OCI-LY7 (cell line): ENCODE results near the gene ESRRG. TPM values are rescaled to one million over a fixed set of nuclear protein-coding genes. Genes with fewer than 3 reads are reported as not detected.

ENCODE experiments used
- BruUV-seq: library from RNA; stranded (reverse); fragments of 400-500 nt; replicated peaks from 2 replicates; lab custom pipeline; 2021; lab: Mats Ljungman, UMichigan
- CTCF ChIA-PET: fragments of 300-600 bp; sonication (Branson Sonifier 250); formaldehyde crosslinking; loops from one replicate; lab custom pipeline; 2022; ENCODE audit warnings: antibody characterized with exemption; ENCODE audit not compliant: unreplicated experiment; lab: Charles Lee
- POLR2A ChIA-PET: fragments of 300-600 bp; sonication (Branson Sonifier 250); formaldehyde crosslinking; loops from one replicate; lab custom pipeline; 2022; ENCODE audit warnings: antibody characterized with exemption; lab: Charles Lee
- DNase-seq: peaks from one replicate; pipeline ENCODE4 v3.0.0-alpha.2; 2015; ENCODE audit warnings: low spot score
- H2AFZ ChIP-seq: fragments of 200-600 bp; sonication (generic), shearing (Covaris generic); 2 replicates; pipeline ENCODE4 v1.6.1; 2014; ENCODE audit warnings: mild to moderate bottlenecking, antibody characterized with exemption, low read length, moderate library complexity
- H3K27ac ChIP-seq: fragments of 200-600 bp; sonication (generic); 2 replicates; pipeline ENCODE4 v1.5.1; 2014; ENCODE audit warnings: mixed run types, low read depth, mild to moderate bottlenecking, moderate library complexity, low read length, inconsistent platforms; ENCODE audit not compliant: poor library complexity, severe bottlenecking
- H3K36me3 ChIP-seq: fragments of 200-600 bp; sonication (generic); 2 replicates; pipeline ENCODE4 v1.6.1; 2014; ENCODE audit warnings: mild to moderate bottlenecking, antibody characterized with exemption, low read length, moderate library complexity, mixed read lengths; ENCODE audit not compliant: insufficient read depth
- H3K4me1 ChIP-seq: fragments of 200-600 bp; sonication (generic); 2 replicates; pipeline ENCODE4 v1.5.1; 2014; ENCODE audit warnings: mild to moderate bottlenecking, low read length; ENCODE audit not compliant: insufficient read depth, poor library complexity, severe bottlenecking
- H3K4me2 ChIP-seq: fragments of 200-600 bp; sonication (generic); 2 replicates; pipeline ENCODE4 v1.6.1; 2014; ENCODE audit warnings: mild to moderate bottlenecking, low read length
- H3K4me3 ChIP-seq: fragments of 200-600 bp; sonication (generic); 2 replicates; pipeline ENCODE4 v1.5.1; 2014; ENCODE audit warnings: mild to moderate bottlenecking, low read depth, low read length; ENCODE audit not compliant: poor library complexity, severe bottlenecking
- H3K79me2 ChIP-seq: fragments of 200-600 bp; sonication (generic); 2 replicates; pipeline ENCODE4 v1.6.1; 2016; ENCODE audit warnings: low read depth, mild to moderate bottlenecking, low read length, moderate library complexity, mixed read lengths; ENCODE audit not compliant: insufficient read depth
- H3K9me2 ChIP-seq: fragments of 200-600 bp; sonication (generic); 2 replicates; pipeline ENCODE4 v1.6.1; 2016; ENCODE audit warnings: mild to moderate bottlenecking, low read length, mixed read lengths; ENCODE audit not compliant: insufficient read depth
- H3K9me3 ChIP-seq: fragments of 200-600 bp; sonication (generic); 2 replicates; pipeline ENCODE4 v1.6.1; 2014; ENCODE audit warnings: mild to moderate bottlenecking, mixed run types, low read length, mixed read lengths
- H4K20me1 ChIP-seq: fragments of 200-600 bp; sonication (generic); 2 replicates; pipeline ENCODE4 v1.6.1; 2014; ENCODE audit warnings: mild to moderate bottlenecking, antibody characterized with exemption, low read length, moderate library complexity, mixed read lengths; ENCODE audit not compliant: insufficient read depth
- EZH2phosphoT487 ChIP-seq: fragments of 200-600 bp; sonication (generic); IDR thresholded peaks from 2 replicates; pipeline ENCODE4 v1.6.1; 2018; ENCODE audit warnings: low read depth, borderline replicate concordance, mild to moderate bottlenecking, mixed run types, antibody characterized with exemption, low read length, moderate library complexity, mixed read lengths
- intact Hi-C: fragments of 100-400 bp; cut with micrococcal nuclease; formaldehyde crosslinking; loops from one replicate; pipeline ENCODE4 v1.10.0; 2022; ENCODE audit not compliant: unreplicated experiment
- total RNA-seq, 2 experiments: library from RNA; depleted of rRNA in 1 of 2; stranded (reverse); fragments of >200 nt in 1 of 2; shearing (Covaris generic) in 1 of 2; gene quantifications; 2 replicates each; pipeline ENCODE4 v1.2.3, GENCODE V29; 2014 to 2022
- TF ChIP-seq, protein P1 (sequence below): fragments of 200-600 bp; sonication (generic); conservative IDR thresholded peaks from 2 replicates; pipeline ENCODE4 v1.5.1; 2014; ENCODE audit warnings: mild to moderate bottlenecking, antibody characterized with exemption, low read length, moderate library complexity, mixed read lengths

Gene ESRRG
- total RNA-seq, 2 experiments from 2014 or later = not detected

DNA sequence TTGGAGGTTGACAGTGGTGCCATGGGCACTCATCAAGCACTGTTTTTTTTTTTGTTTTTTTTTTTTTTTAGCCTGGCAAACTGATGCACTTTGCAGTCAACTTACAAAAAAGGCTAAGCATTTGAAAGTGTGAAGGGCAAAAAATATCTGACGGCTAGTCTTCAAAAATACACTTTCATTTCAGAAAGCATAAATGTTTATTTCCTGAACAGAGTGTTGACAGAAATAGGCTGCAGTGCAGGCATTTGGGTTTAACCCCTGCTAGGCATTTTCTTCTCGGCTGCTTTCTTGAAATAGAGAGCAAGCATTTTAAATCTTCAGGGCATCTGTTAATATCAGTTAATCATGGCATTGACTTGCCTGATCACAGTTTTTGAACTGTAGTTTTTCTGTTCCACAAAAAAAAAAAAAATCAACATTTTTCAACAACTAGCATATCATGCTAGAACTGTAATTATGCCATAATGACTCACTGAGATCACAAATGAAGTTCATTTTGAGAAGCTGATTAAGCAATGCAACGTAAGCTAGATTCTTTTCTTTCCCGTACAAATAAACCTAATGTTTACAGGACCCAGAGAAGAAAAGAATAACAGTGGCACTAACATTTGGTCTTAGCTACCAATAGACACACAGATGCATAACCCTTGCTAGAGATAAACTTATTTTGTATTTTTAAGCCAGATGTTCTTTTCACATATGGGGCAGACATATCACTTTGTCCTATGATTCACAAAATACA lies 199.6 kb downstream of the ESRRG start:
- TF ChIP-seq, protein P1, sequence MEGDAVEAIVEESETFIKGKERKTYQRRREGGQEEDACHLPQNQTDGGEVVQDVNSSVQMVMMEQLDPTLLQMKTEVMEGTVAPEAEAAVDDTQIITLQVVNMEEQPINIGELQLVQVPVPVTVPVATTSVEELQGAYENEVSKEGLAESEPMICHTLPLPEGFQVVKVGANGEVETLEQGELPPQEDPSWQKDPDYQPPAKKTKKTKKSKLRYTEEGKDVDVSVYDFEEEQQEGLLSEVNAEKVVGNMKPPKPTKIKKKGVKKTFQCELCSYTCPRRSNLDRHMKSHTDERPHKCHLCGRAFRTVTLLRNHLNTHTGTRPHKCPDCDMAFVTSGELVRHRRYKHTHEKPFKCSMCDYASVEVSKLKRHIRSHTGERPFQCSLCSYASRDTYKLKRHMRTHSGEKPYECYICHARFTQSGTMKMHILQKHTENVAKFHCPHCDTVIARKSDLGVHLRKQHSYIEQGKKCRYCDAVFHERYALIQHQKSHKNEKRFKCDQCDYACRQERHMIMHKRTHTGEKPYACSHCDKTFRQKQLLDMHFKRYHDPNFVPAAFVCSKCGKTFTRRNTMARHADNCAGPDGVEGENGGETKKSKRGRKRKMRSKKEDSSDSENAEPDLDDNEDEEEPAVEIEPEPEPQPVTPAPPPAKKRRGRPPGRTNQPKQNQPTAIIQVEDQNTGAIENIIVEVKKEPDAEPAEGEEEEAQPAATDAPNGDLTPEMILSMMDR = no peak
- TF ChIP-seq EZH2phosphoT487 = no peak
- peak overlapping the region; percentile 39; the same call in 1 of the 2 replicates for H2AFZ ChIP-seq
- intact Hi-C loops = loop anchor here (5.0 kb wide), 1 partner anchor 1109 kb away; the partner anchor contains the start of genes GPATCH2 and SPATA17
- ChIA-PET POLR2A (interaction anchor here (0.5 to 2.0 kb wide), 12 partner anchors 8 to 1918 kb away, joined by 3 to 11 read pairs (median 4); no protein-coding TSS in a partner anchor), CTCF (no interaction called here)
- no peak for DNase-seq
- peak overlapping the region; percentile 16 for H3K27ac ChIP-seq
- H3K36me3 ChIP-seq = no peaks in the 10 kb centered on the region
- no peaks in the 10 kb centered on the region for H3K9me2 ChIP-seq
- H3K9me3 ChIP-seq = no peaks in the 10 kb centered on the region
- H3K4me1 ChIP-seq = peaks cover 36% of the 10 kb centered on the region
- H3K4me2 ChIP-seq = peak overlapping the region; percentile 32
- no peaks in the 10 kb centered on the region for H3K79me2 ChIP-seq
- H3K4me3 ChIP-seq = no peak overlapping the region
- no peaks in the 10 kb centered on the region for H4K20me1 ChIP-seq
- BruUV-seq = no TSS peak

GRCh38 chr1:216523043-216523442 lies 200.2 kb downstream of the ESRRG start:
- POLR2A ChIA-PET = interaction anchor here (0.9 to 2.0 kb wide), 4 partner anchors 8 to 125 kb away, joined by 3 to 11 read pairs (median 4); no protein-coding TSS in a partner anchor
- Histone ChIP-seq H3K79me2 (no peaks in the 10 kb centered on the region), H3K9me3 (no peaks in the 10 kb centered on the region), H3K4me2 (peak overlapping the region; percentile 32), H3K4me3 (no peak overlapping the region), H3K36me3 (no peaks in the 10 kb centered on the region), H4K20me1 (no peaks in the 10 kb centered on the region), H3K9me2 (no peaks in the 10 kb centered on the region), H3K27ac (no peak overlapping the region), H3K4me1 (peaks cover 30% of the 10 kb centered on the region), H2AFZ (no peak overlapping the region)
- no peak for TF ChIP-seq EZH2phosphoT487
- TF ChIP-seq, protein P1 = no peak
- intact Hi-C loops = loop anchor here (5.0 kb wide), 1 partner anchor 1109 kb away; the partner anchor contains the start of genes GPATCH2 and SPATA17
- no TSS peak for BruUV-seq
- CTCF ChIA-PET = interaction anchor here (1.1 kb wide), 1 partner anchor 13 kb away, joined by 3 read pairs; no protein-coding TSS in a partner anchor
- DNase-seq = no peak

DNA sequence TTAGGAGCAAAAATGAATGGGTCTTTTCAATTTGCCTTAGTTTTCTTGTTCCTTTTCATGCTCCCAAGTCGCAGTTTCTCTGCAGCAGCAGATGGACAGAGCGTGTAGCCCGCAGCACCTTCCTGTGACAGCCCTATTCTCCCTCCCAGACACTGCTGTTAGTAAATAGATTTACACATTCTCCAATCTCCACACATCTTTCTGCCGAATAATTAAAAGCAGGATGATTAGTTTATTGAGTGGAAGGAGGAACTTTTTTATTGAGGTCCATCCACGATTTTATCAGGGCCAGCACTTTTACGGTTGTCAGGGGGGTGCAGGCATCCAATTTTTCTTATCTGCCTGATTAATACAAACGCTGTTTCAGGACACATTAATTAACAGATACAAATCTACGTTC lies 201.8 kb downstream of the ESRRG start:
- no peak for DNase-seq
- Histone ChIP-seq H3K9me3 (no peaks in the 10 kb centered on the region), H3K27ac (no peak overlapping the region), H4K20me1 (no peaks in the 10 kb centered on the region), H3K9me2 (no peaks in the 10 kb centered on the region), H2AFZ (no peak overlapping the region), H3K36me3 (no peaks in the 10 kb centered on the region), H3K4me2 (no peak overlapping the region), H3K4me1 (peaks cover 23% of the 10 kb centered on the region), H3K4me3 (no peak overlapping the region), H3K79me2 (no peaks in the 10 kb centered on the region)
- POLR2A ChIA-PET = interaction anchor here (1.0 to 2.0 kb wide), 6 partner anchors 7 to 17 kb away, joined by 3 to 11 read pairs (median 4); no protein-coding TSS in a partner anchor
- CTCF ChIA-PET = no interaction called here
- intact Hi-C loops = loop anchor here (5.0 kb wide), 1 partner anchor 1111 kb away; the partner anchor contains the start of genes GPATCH2 and SPATA17
- BruUV-seq = no TSS peak
- no peak for TF ChIP-seq EZH2phosphoT487
- TF ChIP-seq, protein P1 = no peak
